Astrocyte (in vitro differentiated cells and primary cell): ENCODE data around the gene NPC2. TPM values are rescaled to one million over a fixed set of nuclear protein-coding genes. Genes with fewer than 3 reads are reported as not detected.

Experiments used
- DNase-seq: peaks from one replicate; pipeline ENCODE4 v3.0.0-alpha.2; 2010; ENCODE audit warnings: low read depth
- FAIRE-seq: peaks from 2 replicates; lab custom pipeline; 2011; peaks lifted over from hg19 to GRCh38; lab: Jason Lieb, UNC
- H2AFZ ChIP-seq: 2 replicates; pipeline ENCODE4 v1.6.0; 2012; ENCODE audit warnings: low read depth, low read length, inconsistent platforms
- H3K27ac ChIP-seq: 2 replicates; pipeline ENCODE4 v1.5.1; 2011; ENCODE audit warnings: low read depth, low read length, inconsistent platforms
- H3K27me3 ChIP-seq: 2 replicates; pipeline ENCODE4 v1.6.0; 2011; ENCODE audit warnings: low read length, inconsistent platforms; ENCODE audit not compliant: insufficient read depth
- H3K36me3 ChIP-seq: 2 replicates; pipeline ENCODE4 v1.5.1; 2011; ENCODE audit warnings: low read length, inconsistent platforms; ENCODE audit not compliant: insufficient read depth
- H3K4me1 ChIP-seq: 2 replicates; pipeline ENCODE4 v1.5.1; 2011; ENCODE audit warnings: low read length, inconsistent platforms; ENCODE audit not compliant: insufficient read depth
- H3K4me2 ChIP-seq: 2 replicates; pipeline ENCODE4 v1.6.0; 2012; ENCODE audit warnings: low read length, inconsistent platforms
- H3K4me3 ChIP-seq: 2 replicates; pipeline ENCODE4 v1.5.1; 2011; ENCODE audit warnings: low read depth, mild to moderate bottlenecking, low read length, inconsistent platforms; ENCODE audit not compliant: insufficient read depth
- H3K79me2 ChIP-seq: 2 replicates; pipeline ENCODE4 v1.6.0; 2012; ENCODE audit warnings: mild to moderate bottlenecking, low read length, inconsistent platforms; ENCODE audit not compliant: insufficient read depth
- H3K9ac ChIP-seq: 2 replicates; pipeline ENCODE4 v1.6.0; 2012; ENCODE audit warnings: mild to moderate bottlenecking, low read length, inconsistent platforms
- H3K9me3 ChIP-seq: 2 replicates; pipeline ENCODE4 v1.5.1; 2012; ENCODE audit warnings: low read depth, mild to moderate bottlenecking, low read length, inconsistent platforms; ENCODE audit not compliant: insufficient read depth
- H4K20me1 ChIP-seq: 2 replicates; pipeline ENCODE4 v1.6.0; 2012; ENCODE audit warnings: low read length, inconsistent platforms; ENCODE audit not compliant: insufficient read depth
- H3K27ac Mint-ChIP-seq: one replicate; pipeline ENCODE4 v1.8.0; 2021; ENCODE audit warnings: mild to moderate bottlenecking, mixed read lengths; ENCODE audit not compliant: unreplicated experiment
- H3K27me3 Mint-ChIP-seq: one replicate; pipeline ENCODE4 v1.8.0; 2021; ENCODE audit warnings: low read depth, mixed read lengths; ENCODE audit not compliant: unreplicated experiment
- H3K36me3 Mint-ChIP-seq: one replicate; pipeline ENCODE4 v1.8.0; 2021; ENCODE audit warnings: low read depth, mixed read lengths; ENCODE audit not compliant: unreplicated experiment
- H3K4me1 Mint-ChIP-seq: one replicate; pipeline ENCODE4 v1.8.0; 2021; ENCODE audit warnings: low read depth, mixed read lengths; ENCODE audit not compliant: unreplicated experiment
- H3K4me3 Mint-ChIP-seq: one replicate; pipeline ENCODE4 v1.8.0; 2021; ENCODE audit warnings: mild to moderate bottlenecking, moderate library complexity, mixed read lengths; ENCODE audit not compliant: unreplicated experiment
- H3K9me3 Mint-ChIP-seq: one replicate; pipeline ENCODE4 v1.8.0; 2021; ENCODE audit warnings: mild to moderate bottlenecking, mixed read lengths; ENCODE audit not compliant: unreplicated experiment
- CTCF ChIP-seq: IDR thresholded peaks from 2 replicates; pipeline ENCODE4 v1.5.1; 2011; ENCODE audit warnings: low read depth, mild to moderate bottlenecking, inconsistent platforms, low read length, moderate library complexity; ENCODE audit not compliant: insufficient read depth
- EZH2 ChIP-seq: IDR thresholded peaks from 2 replicates; pipeline ENCODE4 v1.6.1; 2012; ENCODE audit warnings: mild to moderate bottlenecking, low read length, inconsistent platforms; ENCODE audit not compliant: insufficient read depth
- total RNA-seq: library from RNA; stranded (reverse); gene quantifications from 2 replicates; pipeline ENCODE4 v1.2.1, GENCODE V29; 2021

NPC2 gene
- total RNA-seq, 1 donor from 2014 or later = 178 TPM

- peaks cover 23% of the 10 kb centered on the region for H3K36me3 ChIP-seq
- H3K9ac ChIP-seq = no peak overlapping the region
- H3K4me1 Mint-ChIP-seq = peaks cover 12% of the 10 kb centered on the region
- DNase-seq = no peak
- H3K4me3 Mint-ChIP-seq = peak overlapping the region; percentile 4
- peaks cover 41% of the 10 kb centered on the region for H3K36me3 Mint-ChIP-seq
- TF ChIP-seq EZH2 (no peak), CTCF (no peak)
- H3K27me3 Mint-ChIP-seq = peaks cover 8% of the 10 kb centered on the region
- FAIRE-seq = no peak
- no peaks in the 10 kb centered on the region for H3K27me3 ChIP-seq
- peaks cover 21% of the 10 kb centered on the region for H3K4me1 ChIP-seq
- H4K20me1 ChIP-seq = no peaks in the 10 kb centered on the region
- no peaks in the 10 kb centered on the region for H3K79me2 ChIP-seq
- H3K9me3 Mint-ChIP-seq = peaks cover 3% of the 10 kb centered on the region
- no peak overlapping the region for H3K4me2 ChIP-seq
- H3K4me3 ChIP-seq = no peak overlapping the region
- H3K27ac ChIP-seq = no peak overlapping the region
- H3K9me3 ChIP-seq = no peaks in the 10 kb centered on the region
- H2AFZ ChIP-seq = no peak overlapping the region
- H3K27ac Mint-ChIP-seq = no peak overlapping the region
Measured at GRCh38 chr14:74507085-74507484, 14.0 kb upstream of the NPC2 start.

DNA sequence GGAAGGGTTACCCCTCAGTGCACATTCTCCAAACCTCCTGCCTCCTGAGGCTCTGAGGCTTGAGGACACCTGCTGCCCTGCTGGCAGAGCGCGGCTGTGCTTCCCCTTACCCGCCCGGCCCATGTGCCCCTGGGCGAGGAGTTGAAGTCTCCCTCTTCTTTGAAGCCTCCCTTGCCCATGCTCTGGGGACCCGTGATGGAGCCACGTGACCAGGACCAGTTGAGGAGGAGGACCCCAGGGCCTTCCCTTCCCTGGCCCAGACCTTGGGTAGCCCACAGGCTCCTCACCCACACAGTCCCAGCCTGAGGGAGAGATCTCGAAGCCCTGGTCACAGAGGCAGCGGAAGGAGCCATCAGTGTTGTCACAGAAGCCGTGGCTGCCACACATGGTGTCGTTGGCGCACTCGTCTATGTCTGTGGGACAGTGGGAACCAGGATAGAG, 13.3 kb upstream of the NPC2 start:
- Mint-ChIP-seq H3K27me3 (peaks cover 8% of the 10 kb centered on the region), H3K4me1 (peaks cover 16% of the 10 kb centered on the region), H3K9me3 (peaks cover 3% of the 10 kb centered on the region), H3K36me3 (peaks cover 37% of the 10 kb centered on the region), H3K27ac (no peak overlapping the region), H3K4me3 (no peak overlapping the region)
- Histone ChIP-seq H3K9me3 (no peaks in the 10 kb centered on the region), H3K4me2 (no peak overlapping the region), H3K4me1 (peaks cover 21% of the 10 kb centered on the region), H3K4me3 (no peak overlapping the region), H3K27me3 (no peaks in the 10 kb centered on the region), H4K20me1 (peaks cover 6% of the 10 kb centered on the region), H3K79me2 (no peaks in the 10 kb centered on the region), H3K9ac (no peak overlapping the region), H2AFZ (no peak overlapping the region), H3K27ac (no peak overlapping the region), H3K36me3 (peaks cover 26% of the 10 kb centered on the region)
- DNase-seq = no peak
- FAIRE-seq = no peak
- no peak for TF ChIP-seq EZH2
- TF ChIP-seq CTCF = no peak

GRCh38 chr14:74505831-74506230, 12.7 kb upstream of the NPC2 start:
- Mint-ChIP-seq H3K36me3 (peaks cover 33% of the 10 kb centered on the region), H3K4me3 (no peak overlapping the region), H3K9me3 (peaks cover 3% of the 10 kb centered on the region), H3K27me3 (peaks cover 5% of the 10 kb centered on the region), H3K4me1 (peaks cover 11% of the 10 kb centered on the region), H3K27ac (no peak overlapping the region)
- Histone ChIP-seq H3K27me3 (no peaks in the 10 kb centered on the region), H2AFZ (no peak overlapping the region), H3K9ac (no peak overlapping the region), H3K36me3 (peaks cover 26% of the 10 kb centered on the region), H3K9me3 (no peaks in the 10 kb centered on the region), H3K4me1 (peaks cover 17% of the 10 kb centered on the region), H3K4me2 (no peak overlapping the region), H4K20me1 (peaks cover 7% of the 10 kb centered on the region), H3K27ac (no peak overlapping the region), H3K79me2 (no peaks in the 10 kb centered on the region), H3K4me3 (no peak overlapping the region)
- DNase-seq = no peak
- FAIRE-seq = no peak
- TF ChIP-seq CTCF = no peak
- no peak for TF ChIP-seq EZH2
